Vagina (tissue), 2 donors: Measurements from ENCODE around the gene PHKB.

ENCODE experiments used
- POLR2A ChIP-seq, 2 donors: fragments of 450-650 bp; IDR thresholded peaks; one replicate each; pipeline ENCODE4 v1.6.1; 2017; ENCODE audit warnings: antibody characterized with exemption in 2 of 2, mild to moderate bottlenecking in 2 of 2, moderate library complexity in 2 of 2
- POLR2AphosphoS5 ChIP-seq, 2 donors: sonication (generic); formaldehyde crosslinking; IDR thresholded peaks; one replicate each; pipeline ENCODE4 v1.9.0; 2017; ENCODE audit warnings: antibody characterized with exemption in 2 of 2, mild to moderate bottlenecking in 2 of 2, low read depth in 1 of 2; ENCODE audit not compliant: insufficient read depth in 1 of 2
- TF ChIP-seq, protein P1 (sequence below), 3 experiments: fragments of 450-650 bp in 2 of 3; fragments of 200-600 bp in 1 of 3; sonication (generic) in 1 of 3; IDR thresholded peaks; one replicate each; pipeline ENCODE4 v1.5.1; 2017 to 2019; ENCODE audit warnings: antibody characterized with exemption in 3 of 3, mild to moderate bottlenecking in 2 of 3, moderate library complexity in 2 of 3

DNA sequence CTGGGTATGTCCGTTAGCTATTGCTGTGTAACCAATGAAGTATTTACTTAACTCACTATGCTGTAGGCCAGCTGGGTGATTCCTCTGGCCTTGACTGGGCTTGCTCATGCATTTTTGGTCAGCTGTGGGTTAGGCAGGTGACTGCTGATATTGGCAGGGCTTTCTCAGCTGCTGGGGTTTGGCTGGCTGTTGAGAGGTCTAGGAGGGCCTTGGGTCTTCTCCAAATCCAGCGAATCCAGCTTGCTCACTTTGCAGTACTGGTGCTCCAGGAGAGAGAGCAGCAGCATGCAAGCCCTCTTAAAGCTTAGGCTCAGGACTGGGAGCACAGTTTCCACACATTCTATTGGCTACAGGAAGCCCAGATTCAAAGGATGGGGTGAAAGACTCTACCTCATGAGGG, 270.1 kb downstream of the PHKB start:
- TF ChIP-seq, protein P1, sequence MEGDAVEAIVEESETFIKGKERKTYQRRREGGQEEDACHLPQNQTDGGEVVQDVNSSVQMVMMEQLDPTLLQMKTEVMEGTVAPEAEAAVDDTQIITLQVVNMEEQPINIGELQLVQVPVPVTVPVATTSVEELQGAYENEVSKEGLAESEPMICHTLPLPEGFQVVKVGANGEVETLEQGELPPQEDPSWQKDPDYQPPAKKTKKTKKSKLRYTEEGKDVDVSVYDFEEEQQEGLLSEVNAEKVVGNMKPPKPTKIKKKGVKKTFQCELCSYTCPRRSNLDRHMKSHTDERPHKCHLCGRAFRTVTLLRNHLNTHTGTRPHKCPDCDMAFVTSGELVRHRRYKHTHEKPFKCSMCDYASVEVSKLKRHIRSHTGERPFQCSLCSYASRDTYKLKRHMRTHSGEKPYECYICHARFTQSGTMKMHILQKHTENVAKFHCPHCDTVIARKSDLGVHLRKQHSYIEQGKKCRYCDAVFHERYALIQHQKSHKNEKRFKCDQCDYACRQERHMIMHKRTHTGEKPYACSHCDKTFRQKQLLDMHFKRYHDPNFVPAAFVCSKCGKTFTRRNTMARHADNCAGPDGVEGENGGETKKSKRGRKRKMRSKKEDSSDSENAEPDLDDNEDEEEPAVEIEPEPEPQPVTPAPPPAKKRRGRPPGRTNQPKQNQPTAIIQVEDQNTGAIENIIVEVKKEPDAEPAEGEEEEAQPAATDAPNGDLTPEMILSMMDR (IDR thresholded peaks at IDR 0.05) = no peak
- TF ChIP-seq POLR2AphosphoS5 (IDR thresholded peaks at IDR 0.05; ENCODE audit: insufficient read depth in 1 of 2, low read depth in 1 of 2) (no peak), POLR2A (IDR thresholded peaks at IDR 0.05) (no peak)
